Myocyte (in vitro differentiated cells): ENCODE measurements around the gene CCT8L2. TPM values are rescaled to one million over a fixed set of nuclear protein-coding genes. Genes with fewer than 3 reads are reported as not detected.
"Not testable (repeated sequence)": the region's sequence is repeated elsewhere in the genome, so short reads cannot be mapped to it uniquely, and the experiment has no call there.

Experiments
- DNase-seq: peaks from one replicate; pipeline ENCODE4 v3.0.0-alpha.2; 2012; ENCODE audit warnings: low read depth
- polyA plus RNA-seq: library from polyadenylated mRNA; unstranded; fragments of >200 nt; gene quantifications from one replicate; pipeline ENCODE4 v1.2.1, GENCODE V29; 2012; ENCODE audit warnings: missing spikeins
- total RNA-seq: library from RNA; depleted of rRNA; stranded (reverse); fragments of >200 nt; gene quantifications from 2 replicates; pipeline ENCODE4 v1.2.3, GENCODE V29; 2014

The CCT8L2 gene
- total RNA-seq: not detected in 2 replicates
- polyA plus RNA-seq: not detected

GRCh38 chr22:16592710-16593109 lies at the start of gene CCT8L2:
Gene CCT8L2 (minus strand): TSS chr22:16592810. CDS start chr22:16592550, 260 bp downstream.
- not testable (repeated sequence) for DNase-seq

GRCh38 chr22:16635442-16635841 lies 42.8 kb upstream of the CCT8L2 start:
- DNase-seq: not testable (repeated sequence)

- not testable (repeated sequence) for DNase-seq
These were observed 41.5 kb upstream of the CCT8L2 start for GRCh38 chr22:16634092-16634491.

GRCh38 chr22:16628476-16628875 lies 35.9 kb upstream of the CCT8L2 start:
- not testable (repeated sequence) for DNase-seq

- DNase-seq: not testable (repeated sequence)
These were observed 32.4 kb upstream of the CCT8L2 start for GRCh38 chr22:16625018-16625417.

GRCh38 chr22:16623595-16623994 lies 31.0 kb upstream of the CCT8L2 start:
- DNase-seq: not testable (repeated sequence)

- DNase-seq: not testable (repeated sequence)
These were observed 24.9 kb upstream of the CCT8L2 start for GRCh38 chr22:16617516-16617915.

GRCh38 chr22:16616390-16616938 lies 23.9 kb upstream of the CCT8L2 start:
- not testable (repeated sequence) for DNase-seq

GRCh38 chr22:16615606-16616245 lies 23.1 kb upstream of the CCT8L2 start:
- DNase-seq: not testable (repeated sequence)

GRCh38 chr22:16609548-16610261 lies 17.1 kb upstream of the CCT8L2 start:
- no peak for DNase-seq

GRCh38 chr22:16608931-16609330 lies 16.3 kb upstream of the CCT8L2 start:
- no peak for DNase-seq

- DNase-seq: not testable (repeated sequence)
These were observed 11.8 kb upstream of the CCT8L2 start for GRCh38 chr22:16604257-16604998.

GRCh38 chr22:16603770-16604242 lies 11.2 kb upstream of the CCT8L2 start:
- DNase-seq: not testable (repeated sequence)

GRCh38 chr22:16603448-16603768 lies 10.8 kb upstream of the CCT8L2 start:
- DNase-seq: no peak

- peak; percentile 3 for DNase-seq
These were observed 10.3 kb upstream of the CCT8L2 start for GRCh38 chr22:16602728-16603447.

GRCh38 chr22:16602224-16602727 lies 9.7 kb upstream of the CCT8L2 start:
- peak; percentile 1 for DNase-seq

GRCh38 chr22:16601437-16602223 lies 9.0 kb upstream of the CCT8L2 start:
- DNase-seq: peak; percentile 34

GRCh38 chr22:16600644-16601436 lies 8.2 kb upstream of the CCT8L2 start:
- peak; percentile 68 for DNase-seq

- not testable (repeated sequence) for DNase-seq
These were observed 7.0 kb upstream of the CCT8L2 start for GRCh38 chr22:16599648-16600047.
